Measurements from ENCODE around the gene CCDC188. TPM values are rescaled to one million over a fixed set of nuclear protein-coding genes. Genes with fewer than 3 reads are reported as not detected.
A peak's percentile ranks its signal among the peaks of the same experiment; 100 is the strongest.

Gene CCDC188
- total RNA-seq, 3 donors from 2014 or later (not counting 1 experiment from before 2014, with no cell fraction given), result 0.64 TPM; not detected in 2

DNA sequence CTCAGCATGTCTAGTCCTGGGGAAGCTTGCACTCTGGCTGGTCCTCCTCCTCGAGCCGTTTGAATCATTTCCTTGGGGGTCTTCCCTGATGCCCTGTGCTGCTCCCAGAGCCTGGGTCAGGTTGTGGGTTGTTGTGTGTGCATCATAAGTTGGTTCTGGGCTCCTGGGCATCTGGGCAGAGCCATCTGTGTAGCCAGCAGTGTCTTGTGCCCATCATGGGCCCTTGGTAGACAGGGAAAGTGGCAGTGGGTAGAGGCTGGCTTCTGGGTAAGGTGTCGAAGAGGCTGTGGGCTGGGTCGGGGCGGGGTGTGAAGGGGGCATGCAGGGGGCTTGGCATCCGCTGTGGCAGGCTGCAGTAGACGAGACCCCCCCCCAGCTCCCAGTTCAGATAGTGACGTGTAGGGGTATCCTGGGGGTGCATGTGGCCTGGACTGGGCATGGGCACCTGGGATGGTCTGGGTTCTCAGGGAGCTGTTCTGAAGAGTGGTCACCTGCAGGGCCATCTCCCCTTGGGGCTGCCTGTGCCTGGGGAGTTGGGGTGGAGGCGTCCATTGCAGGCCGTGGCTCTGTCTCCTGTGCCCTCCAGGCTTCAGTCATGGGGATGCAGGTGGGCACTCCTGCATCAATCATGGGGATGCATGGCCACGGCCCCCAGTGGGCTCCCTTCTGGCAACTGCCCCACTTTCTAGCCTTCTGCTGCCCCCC, 26.6 kb downstream of the CCDC188 start:
- H3K36me3 Mint-ChIP-seq, result no peaks in the 10 kb centered on the region
- Histone ChIP-seq H3K9me3 (ENCODE audit: control insufficient read depth, insufficient read depth, low read length) (no peaks in the 10 kb centered on the region), H3K27ac (ENCODE audit: low read length) (no peak overlapping the region), H3K36me3 (ENCODE audit: control insufficient read depth, insufficient read depth, low read length) (peaks cover 33% of the 10 kb centered on the region), H3K4me3 (ENCODE audit: low read length) (no peak overlapping the region), H3K27me3 (ENCODE audit: control insufficient read depth, insufficient read depth, low read length) (no peaks in the 10 kb centered on the region), H3K4me1 (ENCODE audit: control insufficient read depth, insufficient read depth, low read length) (peaks cover 40% of the 10 kb centered on the region)
- no peak for ATAC-seq
- intact Hi-C loops (cut with micrococcal nuclease), result loop anchor here (5.0 kb wide), 1 partner anchor 42 kb away; the partner anchor contains the start of gene DGCR8
- H3K4me3 Mint-ChIP-seq, result no peak overlapping the region
- DNase-seq, result no peak
- TF ChIP-seq, protein P1, sequence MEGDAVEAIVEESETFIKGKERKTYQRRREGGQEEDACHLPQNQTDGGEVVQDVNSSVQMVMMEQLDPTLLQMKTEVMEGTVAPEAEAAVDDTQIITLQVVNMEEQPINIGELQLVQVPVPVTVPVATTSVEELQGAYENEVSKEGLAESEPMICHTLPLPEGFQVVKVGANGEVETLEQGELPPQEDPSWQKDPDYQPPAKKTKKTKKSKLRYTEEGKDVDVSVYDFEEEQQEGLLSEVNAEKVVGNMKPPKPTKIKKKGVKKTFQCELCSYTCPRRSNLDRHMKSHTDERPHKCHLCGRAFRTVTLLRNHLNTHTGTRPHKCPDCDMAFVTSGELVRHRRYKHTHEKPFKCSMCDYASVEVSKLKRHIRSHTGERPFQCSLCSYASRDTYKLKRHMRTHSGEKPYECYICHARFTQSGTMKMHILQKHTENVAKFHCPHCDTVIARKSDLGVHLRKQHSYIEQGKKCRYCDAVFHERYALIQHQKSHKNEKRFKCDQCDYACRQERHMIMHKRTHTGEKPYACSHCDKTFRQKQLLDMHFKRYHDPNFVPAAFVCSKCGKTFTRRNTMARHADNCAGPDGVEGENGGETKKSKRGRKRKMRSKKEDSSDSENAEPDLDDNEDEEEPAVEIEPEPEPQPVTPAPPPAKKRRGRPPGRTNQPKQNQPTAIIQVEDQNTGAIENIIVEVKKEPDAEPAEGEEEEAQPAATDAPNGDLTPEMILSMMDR (IDR thresholded peaks at IDR 0.05), result no peak
- H3K9me3 Mint-ChIP-seq, result peaks cover 0 to 2% of the 10 kb centered on the region in 2 donors
- H3K4me1 Mint-ChIP-seq, result peaks cover 18 to 40% of the 10 kb centered on the region in 2 donors
- WGBS (ENCODE audit: insufficient coverage), result 88% methylated on average over 11 of the region's 11 CpGs
- no peaks in the 10 kb centered on the region for H3K27me3 Mint-ChIP-seq (ENCODE audit: low read depth in 2 of 2)
- H3K27ac Mint-ChIP-seq, result peak overlapping the region in 1 of 2 donors; percentile 86

DNA sequence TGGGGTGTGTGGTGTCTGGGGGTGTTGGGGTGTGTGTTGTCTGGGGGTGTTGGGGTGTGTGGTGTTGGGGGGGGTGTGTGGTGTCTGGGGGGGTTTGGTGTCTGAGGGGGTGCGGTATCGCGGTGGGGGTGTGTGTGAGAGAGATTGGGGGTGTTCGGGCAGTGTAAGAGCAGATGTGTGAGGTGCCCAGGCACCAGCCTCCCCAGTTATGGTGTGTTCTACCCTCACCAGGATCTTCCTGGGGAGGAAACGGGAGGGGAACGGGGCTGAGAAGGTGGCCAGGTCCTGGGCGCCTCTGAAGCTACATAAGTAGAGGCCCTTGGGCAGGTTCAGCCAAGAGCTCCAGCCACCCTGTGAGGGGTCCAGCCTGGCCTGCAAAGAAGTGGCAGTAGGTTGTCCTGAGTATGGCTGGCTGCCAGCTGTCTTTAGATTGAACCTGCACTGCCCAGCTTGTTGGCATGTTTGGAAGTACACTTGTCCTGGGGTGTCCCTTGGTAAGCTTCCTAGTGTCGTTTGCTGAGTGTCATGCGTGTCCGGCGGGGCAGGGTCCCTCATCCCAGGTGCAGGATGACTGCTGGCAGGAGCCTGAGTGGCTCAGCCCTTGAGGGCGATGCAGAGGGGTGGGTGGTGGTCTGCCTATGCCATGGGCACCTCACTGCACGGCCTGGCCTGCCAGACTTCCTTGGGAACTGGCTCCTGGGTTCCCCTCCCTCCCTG, 27.3 kb downstream of the CCDC188 start:
- Mint-ChIP-seq H3K4me1 (peaks cover 23 to 44% of the 10 kb centered on the region in 2 donors), H3K27me3 (ENCODE audit: low read depth in 2 of 2) (no peaks in the 10 kb centered on the region), H3K36me3 (no peaks in the 10 kb centered on the region), H3K27ac (peak overlapping the region; percentile 86 to 92), H3K9me3 (peaks cover 0 to 2% of the 10 kb centered on the region in 2 donors), H3K4me3 (peak overlapping the region; percentile 52)
- peak overlapping the region; percentile 52 for H3K27ac ChIP-seq (ENCODE audit: low read length)
- peaks cover 36% of the 10 kb centered on the region for H3K36me3 ChIP-seq (ENCODE audit: control insufficient read depth, insufficient read depth, low read length)
- DNase-seq (peak in 1 of 2 donors; percentile 64), ATAC-seq (peak; percentile 53 to 70 (median 68))
- no peaks in the 10 kb centered on the region for H3K27me3 ChIP-seq (ENCODE audit: control insufficient read depth, insufficient read depth, low read length)
- intact Hi-C loops (cut with micrococcal nuclease), result loop anchor here (5.0 kb wide), 1 partner anchor 41 kb away; the partner anchor contains the start of gene DGCR8
- no peak overlapping the region for H3K4me3 ChIP-seq (ENCODE audit: low read length)
- TF ChIP-seq, protein P1 (IDR thresholded peaks at IDR 0.05), result no peak
- WGBS (ENCODE audit: insufficient coverage), result 63% methylated on average over 13 of the region's 13 CpGs
- H3K9me3 ChIP-seq (ENCODE audit: control insufficient read depth, insufficient read depth, low read length), result no peaks in the 10 kb centered on the region
- H3K4me1 ChIP-seq (ENCODE audit: control insufficient read depth, insufficient read depth, low read length), result peaks cover 44% of the 10 kb centered on the region

DNA sequence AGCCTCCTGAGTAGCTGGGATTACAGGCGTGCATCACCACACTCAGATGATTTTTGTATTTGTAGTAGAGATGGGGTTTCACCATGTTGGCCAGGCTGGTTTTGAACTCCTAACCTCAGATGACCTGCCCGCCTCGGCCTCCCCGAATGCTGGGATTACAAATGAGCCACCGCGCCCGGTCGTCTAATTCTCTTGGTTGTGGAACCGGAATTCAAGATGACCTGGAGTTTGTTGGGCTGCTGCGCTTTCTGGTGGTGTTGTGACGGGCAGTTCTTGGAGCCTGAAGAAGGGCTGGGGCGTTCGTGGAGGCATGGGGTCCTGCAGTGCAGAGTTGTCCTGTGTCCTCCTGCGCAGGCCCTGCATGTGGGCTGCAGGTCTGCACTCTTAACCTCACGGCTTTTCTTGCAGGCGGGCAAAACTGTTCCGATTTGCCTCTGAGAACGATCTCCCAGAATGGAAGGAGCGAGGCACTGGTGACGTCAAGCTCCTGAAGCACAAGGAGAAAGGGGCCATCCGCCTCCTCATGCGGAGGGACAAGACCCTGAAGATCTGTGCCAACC, 28.9 kb downstream of the CCDC188 start:
- intact Hi-C loops (cut with micrococcal nuclease), result loop anchor here (5.0 kb wide), 1 partner anchor 40 kb away; the partner anchor contains the start of gene DGCR8
- WGBS (ENCODE audit: insufficient coverage), result 97% methylated on average over 22 of the region's 22 CpGs

More for the DNA sequence above, 28.9 kb downstream of the CCDC188 start:
- Histone ChIP-seq H3K4me1 (ENCODE audit: control insufficient read depth, insufficient read depth, low read length) (peaks cover 50% of the 10 kb centered on the region), H3K4me3 (ENCODE audit: low read length) (no peak overlapping the region), H3K27me3 (ENCODE audit: control insufficient read depth, insufficient read depth, low read length) (no peaks in the 10 kb centered on the region), H3K27ac (ENCODE audit: low read length) (no peak overlapping the region), H3K9me3 (ENCODE audit: control insufficient read depth, insufficient read depth, low read length) (no peaks in the 10 kb centered on the region), H3K36me3 (ENCODE audit: control insufficient read depth, insufficient read depth, low read length) (peaks cover 36% of the 10 kb centered on the region)
- Mint-ChIP-seq H3K4me3 (peak overlapping the region; percentile 56), H3K36me3 (no peaks in the 10 kb centered on the region), H3K27ac (peak overlapping the region; percentile 86 to 92), H3K27me3 (ENCODE audit: low read depth in 2 of 2) (no peaks in the 10 kb centered on the region), H3K4me1 (peaks cover 30 to 53% of the 10 kb centered on the region in 2 donors), H3K9me3 (peaks cover 0 to 2% of the 10 kb centered on the region in 2 donors)
- ATAC-seq (no peak), DNase-seq (no peak)
- TF ChIP-seq, protein P1 (IDR thresholded peaks at IDR 0.05), result no peak

All from natural killer cell (primary cell).